NCI-H510A treated with DMSO at 0.1 percent for 48 hours (cell line): ENCODE data around the gene LYL1.

Source experiments
- DNase-seq: peaks from one replicate; lab custom pipeline; 2025; lab: John Stamatoyannopoulos, UW

Gene LYL1

DNA sequence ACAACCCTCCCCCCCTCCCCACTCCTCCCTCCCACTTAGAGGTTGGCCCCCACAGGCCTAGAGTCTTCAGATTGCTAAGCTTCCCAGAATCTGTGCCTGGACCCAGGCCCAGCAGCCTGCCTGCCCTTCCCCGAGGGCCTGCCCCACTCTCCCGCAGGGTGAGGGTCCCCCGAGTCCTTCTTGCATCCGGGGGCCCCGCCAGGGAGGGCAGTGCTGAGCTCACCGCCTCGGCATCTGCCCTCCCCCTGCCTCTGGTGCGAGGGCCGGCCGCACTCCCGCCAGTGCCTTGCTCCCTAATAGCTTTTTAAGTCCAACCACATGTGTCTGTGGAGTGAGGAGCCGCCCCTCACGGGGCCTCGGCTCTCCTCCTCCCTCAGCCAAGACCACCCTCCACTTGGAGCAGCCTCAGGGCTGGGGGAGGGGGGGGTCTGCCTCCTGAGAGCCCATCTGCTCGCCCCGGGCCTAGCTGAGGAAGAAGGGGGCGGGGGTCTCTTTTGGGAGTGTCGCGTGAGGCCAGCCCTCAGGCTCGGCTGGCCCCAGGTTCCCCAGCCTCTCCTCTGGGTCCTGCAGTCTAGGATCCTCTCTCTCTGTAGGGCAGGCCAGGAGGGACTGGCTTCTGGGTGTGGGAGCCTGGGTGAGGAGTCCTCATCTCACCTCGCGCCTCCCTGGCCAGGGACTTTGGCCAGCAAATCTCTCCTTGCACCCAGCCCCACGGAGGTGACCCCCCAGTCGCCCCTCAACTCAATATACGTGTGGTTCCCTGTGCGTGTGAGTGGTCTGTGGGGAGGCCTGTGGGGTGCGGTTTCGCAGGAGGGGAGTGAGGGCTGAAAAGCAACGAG lies 47.2 kb downstream of the LYL1 start:
- DNase-seq, result no peak

DNA sequence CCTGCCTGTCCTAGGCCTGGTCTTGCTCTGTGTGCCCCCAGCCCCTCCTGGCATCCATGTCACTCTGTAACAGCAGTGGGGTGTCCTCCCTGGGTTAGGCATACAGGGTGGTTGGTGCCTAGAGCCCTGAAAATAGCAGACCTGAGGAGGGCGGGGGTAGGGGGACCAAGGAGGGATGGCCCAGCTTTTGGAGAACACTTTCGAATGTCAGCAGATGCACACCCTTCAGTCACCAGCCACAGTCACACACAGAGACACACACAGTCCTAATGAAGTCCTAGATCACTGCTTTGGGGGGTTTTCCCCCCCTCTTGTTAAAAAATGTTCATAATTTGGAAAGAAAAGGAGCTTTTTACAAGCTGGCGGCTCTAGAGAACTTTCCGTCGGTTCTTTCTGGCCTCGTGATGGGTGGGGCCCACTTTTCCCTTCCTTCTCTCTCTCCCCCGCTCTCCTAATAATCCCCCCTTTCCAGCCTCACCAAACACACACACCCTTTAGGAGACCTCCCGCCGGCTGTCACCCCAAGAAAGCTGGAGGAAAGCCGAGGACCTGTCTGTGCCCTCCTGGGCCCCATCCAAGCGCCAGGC lies 47.9 kb downstream of the LYL1 start:
- DNase-seq, result no peak

DNA sequence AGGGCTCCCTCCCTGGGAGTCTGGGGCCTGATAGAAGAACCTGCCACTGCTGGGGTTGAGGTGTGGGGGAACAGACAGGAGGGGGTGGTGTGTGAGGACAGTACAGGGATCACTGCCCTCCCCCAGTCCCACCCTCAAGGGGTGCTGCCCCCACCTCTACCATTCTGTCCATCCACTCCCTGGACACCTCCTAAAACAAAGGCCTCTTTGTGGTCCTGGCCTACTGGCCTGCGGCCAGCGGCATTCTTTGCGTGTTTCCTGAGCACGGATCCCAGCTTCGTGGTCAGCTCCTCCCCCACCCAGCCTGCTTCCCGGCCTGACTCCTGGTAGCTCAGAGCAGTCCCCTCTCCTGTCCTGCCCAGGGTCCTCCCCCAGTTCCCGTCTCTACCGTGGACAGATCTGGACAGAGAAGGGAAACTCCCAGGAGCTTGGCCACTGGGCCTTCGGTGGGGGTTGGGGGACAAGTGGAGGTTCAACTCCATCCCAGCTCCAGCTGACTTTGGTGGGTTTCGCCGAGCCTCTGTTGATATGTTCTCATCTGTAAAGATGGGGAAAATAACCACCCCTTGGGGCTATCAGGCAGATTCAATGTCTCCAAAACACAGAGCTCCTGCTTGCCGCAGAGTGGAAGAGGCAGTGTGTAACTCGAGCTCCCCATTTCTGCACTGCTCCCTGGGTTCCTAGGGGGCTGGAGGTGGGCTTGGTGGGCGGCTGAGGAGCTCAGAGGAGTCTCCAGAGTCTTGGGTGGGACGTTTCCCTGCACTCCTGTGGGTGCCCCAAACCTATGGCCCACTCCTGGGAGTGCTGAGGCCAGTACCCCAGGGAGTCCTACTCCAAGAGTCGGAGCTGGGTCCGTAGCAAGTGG lies 48.7 kb downstream of the LYL1 start:
- no peak for DNase-seq

DNA sequence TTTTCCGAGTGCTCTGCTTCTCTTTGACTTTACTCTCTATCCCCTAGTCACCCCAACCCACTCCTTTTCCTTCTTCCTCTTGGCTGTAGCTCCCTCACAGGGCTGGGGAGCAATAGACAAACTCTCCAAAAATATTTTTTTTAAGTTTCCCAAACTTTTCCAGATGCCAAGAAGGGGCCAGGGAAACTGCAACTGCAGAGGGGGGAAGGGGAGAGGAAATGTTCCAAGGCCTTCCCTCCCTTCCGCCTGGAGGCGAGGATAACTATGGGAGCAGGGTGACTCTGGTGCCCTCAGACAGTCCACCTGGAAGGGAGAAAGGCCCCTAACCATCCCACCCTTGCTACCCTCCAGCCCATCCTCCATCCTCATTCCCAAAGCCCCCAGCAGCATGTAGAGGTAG lies 49.4 kb downstream of the LYL1 start:
- DNase-seq, result no peak

DNA sequence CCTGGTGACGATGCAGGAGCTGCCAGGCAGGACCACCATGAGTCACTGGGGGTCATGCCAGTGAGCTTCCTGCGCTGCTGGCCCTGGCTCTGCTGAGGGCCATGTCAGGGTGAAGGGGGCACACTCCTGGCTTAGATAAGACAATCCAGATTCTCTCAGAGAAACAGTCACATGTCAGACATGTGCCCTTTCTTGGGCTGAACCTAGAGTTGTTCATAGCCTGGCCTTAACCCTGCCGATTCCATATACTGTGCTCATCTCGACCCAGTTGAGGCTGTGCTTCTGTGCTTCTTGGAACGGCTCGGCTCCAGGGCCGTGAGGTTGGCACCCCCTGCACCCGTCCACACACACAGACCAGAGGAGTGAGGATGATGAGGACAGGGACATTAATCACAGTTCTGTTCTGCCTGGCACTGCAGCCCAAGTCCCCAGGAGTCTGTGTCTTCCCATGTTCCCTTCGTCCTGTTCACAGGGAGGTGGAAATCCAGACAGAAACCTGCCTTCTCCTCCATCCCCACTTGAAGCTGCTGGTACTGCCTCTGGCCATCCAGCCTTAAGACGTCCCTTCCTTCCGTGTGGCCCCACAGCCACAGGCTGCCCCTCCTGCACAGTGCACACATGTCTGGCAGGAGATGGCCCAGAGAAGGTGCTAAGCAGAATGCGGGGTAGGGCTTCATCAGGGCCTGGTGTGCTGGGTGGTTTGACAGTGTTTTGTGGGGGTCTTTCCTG lies 50.0 kb downstream of the LYL1 start:
- DNase-seq, result no peak

DNA sequence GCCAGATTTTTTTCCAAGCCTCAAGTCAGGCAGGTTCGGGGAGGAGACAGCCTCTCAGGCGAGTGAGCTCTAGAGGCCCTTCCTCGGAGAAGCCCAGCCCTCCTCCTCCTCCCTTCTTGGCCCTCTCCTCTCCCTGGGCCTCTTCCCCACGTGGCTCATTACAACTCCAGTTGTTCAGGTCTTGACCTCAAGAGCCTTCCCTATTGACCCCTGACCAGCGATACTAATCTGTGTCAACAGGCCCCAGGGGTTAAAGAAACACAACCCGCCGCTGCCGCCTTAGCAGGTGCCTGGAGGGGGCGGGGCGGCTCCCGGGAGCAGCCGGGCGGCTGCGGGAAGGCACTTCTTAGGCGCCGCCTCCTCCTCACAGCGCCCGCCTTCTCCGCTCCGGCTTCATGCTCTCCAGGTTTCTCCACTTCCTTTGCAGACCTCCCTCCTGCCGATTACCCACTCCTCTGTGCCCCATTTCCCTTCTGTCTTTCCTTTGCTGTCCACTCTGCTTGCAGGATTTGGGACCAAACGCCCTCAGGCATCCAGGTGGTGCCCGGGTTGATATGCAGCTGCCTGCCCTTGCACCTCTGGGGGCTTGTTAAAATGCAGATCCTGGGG lies 51.0 kb downstream of the LYL1 start:
- DNase-seq, result peak; percentile 90

DNA sequence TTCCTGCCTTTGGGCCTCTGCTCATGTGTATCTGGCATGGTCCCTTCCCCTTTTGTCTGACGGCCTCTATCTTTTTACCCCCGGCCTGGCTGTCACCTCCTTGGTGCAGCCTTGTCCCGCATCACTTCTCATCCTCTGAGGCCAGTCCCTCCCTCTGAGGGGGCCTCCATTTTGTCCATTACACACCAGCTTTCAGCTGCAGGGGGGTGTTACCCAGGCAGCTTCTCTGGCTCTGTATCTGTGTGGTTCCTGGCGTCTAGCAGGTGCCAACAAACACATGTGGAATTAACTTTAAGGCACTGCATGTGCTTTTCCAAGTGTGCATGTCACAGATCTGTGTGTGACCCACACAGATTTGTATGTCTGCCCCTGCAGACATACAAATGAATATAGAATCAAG lies 52.4 kb downstream of the LYL1 start:
- no peak for DNase-seq
